Adrenal gland (tissue), 5 donors: ENCODE data around the gene DEPP1.

ENCODE experiments used
- POLR2A ChIP-seq, 2 donors: fragments of 450-650 bp; IDR thresholded peaks; one replicate each; pipeline ENCODE4 v1.6.1; 2017; ENCODE audit warnings: antibody characterized with exemption in 2 of 2, mild to moderate bottlenecking in 2 of 2, moderate library complexity in 1 of 2
- TF ChIP-seq, protein P1 (sequence below), 6 experiments: fragments of 450-650 bp in 4 of 6; fragments of 200-600 bp in 2 of 6; sonication (generic) in 1 of 6; IDR thresholded peaks; 1 replicate in 5 of 6; 2 replicates in 1 of 6; pipeline versions ENCODE4 v1.5.1 to v1.8.0; 2016 to 2021; ENCODE audit warnings: antibody characterized with exemption in 6 of 6, mild to moderate bottlenecking in 2 of 6, moderate library complexity in 1 of 6
- donor health status: DM: no; HTN: no; CAD: no.

DNA sequence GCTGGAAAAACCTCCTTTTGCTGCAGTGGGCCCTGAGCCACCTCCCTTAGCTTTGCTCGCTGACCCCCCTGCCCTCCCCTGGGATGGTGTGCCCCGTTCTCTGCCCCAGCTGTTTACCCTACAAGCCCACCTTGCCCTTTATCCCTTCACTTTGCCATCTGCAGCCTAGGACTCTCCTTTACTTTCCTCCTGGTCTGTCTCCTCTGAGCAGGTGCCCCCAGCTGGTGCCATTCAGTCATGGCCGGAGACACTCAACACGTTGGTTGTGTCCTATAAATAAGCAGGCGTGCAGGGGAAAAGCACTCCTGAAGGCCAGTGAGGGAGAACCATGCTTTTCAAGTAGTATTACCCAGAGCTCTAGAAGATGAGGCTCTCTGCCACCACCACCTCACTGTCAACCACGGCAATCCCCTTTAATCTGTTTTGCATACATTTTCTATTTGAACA lies 12.9 kb downstream of the DEPP1 start:
- TF ChIP-seq, protein P1, sequence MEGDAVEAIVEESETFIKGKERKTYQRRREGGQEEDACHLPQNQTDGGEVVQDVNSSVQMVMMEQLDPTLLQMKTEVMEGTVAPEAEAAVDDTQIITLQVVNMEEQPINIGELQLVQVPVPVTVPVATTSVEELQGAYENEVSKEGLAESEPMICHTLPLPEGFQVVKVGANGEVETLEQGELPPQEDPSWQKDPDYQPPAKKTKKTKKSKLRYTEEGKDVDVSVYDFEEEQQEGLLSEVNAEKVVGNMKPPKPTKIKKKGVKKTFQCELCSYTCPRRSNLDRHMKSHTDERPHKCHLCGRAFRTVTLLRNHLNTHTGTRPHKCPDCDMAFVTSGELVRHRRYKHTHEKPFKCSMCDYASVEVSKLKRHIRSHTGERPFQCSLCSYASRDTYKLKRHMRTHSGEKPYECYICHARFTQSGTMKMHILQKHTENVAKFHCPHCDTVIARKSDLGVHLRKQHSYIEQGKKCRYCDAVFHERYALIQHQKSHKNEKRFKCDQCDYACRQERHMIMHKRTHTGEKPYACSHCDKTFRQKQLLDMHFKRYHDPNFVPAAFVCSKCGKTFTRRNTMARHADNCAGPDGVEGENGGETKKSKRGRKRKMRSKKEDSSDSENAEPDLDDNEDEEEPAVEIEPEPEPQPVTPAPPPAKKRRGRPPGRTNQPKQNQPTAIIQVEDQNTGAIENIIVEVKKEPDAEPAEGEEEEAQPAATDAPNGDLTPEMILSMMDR (IDR thresholded peaks at IDR 0.05): no peak
- TF ChIP-seq POLR2A (IDR thresholded peaks at IDR 0.05): no peak
